CMK (cell line): ENCODE data around the gene PABPN1.

Experiments
- DNase-seq: peaks from one replicate; pipeline ENCODE4 v3.0.0-alpha.2; 2010; ENCODE audit warnings: low read depth

Gene PABPN1

DNA sequence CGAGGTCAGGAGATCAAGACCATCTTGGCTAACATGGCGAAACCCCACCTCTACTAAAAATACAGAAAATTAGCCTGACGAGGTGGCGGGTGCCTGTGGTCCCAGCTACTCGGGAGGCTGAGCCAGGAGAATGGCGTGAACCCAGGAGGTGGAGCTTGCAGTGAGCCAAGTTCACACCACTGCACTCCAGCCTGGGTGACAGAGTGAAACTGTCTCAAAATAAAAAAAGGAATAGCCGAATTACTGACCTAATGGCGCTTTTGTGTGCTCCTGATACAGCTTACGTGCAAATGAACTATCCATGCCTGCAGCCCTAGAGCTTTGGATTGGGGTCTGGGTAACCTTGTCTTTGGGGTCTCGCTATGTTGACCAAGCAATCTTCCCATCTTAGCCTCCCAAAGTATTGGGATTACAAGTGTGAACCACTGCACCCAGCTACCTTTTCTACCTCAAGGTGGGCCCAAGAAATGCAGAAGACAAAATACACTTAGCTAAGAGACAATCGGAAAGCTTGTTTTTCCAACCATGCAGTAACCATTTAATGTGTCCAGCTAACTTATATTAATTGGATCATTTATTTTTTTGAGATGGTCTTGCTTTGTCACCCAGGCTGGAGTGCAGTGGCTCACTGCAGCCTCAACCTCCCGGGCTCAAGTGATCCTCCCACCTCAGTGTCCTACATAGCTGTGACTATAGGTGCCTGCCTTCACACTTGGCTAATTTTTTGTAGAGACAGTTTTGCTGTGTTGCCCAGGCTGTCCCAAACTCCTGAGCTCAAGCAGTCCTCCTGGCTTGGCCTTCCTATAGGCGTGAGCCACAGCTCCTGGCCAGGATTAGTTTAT is 5.5 kb downstream of the PABPN1 start:
- no peak for DNase-seq

- DNase-seq: no peak
These were observed 6.9 kb downstream of the PABPN1 start for GRCh38 chr14:23327947-23328744.

GRCh38 chr14:23335623-23336022 is 14.4 kb downstream of the PABPN1 start:
- no peak for DNase-seq

- DNase-seq: no peak
These were observed 18.4 kb downstream of the PABPN1 start for GRCh38 chr14:23339506-23340268.

DNA sequence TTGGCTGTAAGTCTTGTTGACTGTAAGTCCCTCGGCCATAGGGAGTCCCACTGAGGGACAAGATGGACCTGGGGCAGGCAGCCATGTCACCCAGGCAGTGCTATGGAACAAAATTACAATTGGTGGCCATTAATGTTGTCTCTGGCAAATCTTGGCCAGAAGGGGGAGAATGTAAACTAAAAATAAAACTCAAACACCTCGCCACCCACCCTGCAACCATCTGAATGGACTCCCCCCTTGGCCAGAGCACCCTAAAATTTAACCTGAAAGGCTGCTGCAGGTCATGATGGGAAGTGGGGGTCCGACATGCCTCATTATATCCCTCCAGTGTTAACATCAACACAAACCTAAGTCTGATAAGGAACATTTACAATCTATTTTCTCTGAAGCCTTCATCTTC is 23.2 kb downstream of the PABPN1 start:
- no peak for DNase-seq

GRCh38 chr14:23345987-23346692 is 24.9 kb downstream of the PABPN1 start:
- DNase-seq: no peak

DNA sequence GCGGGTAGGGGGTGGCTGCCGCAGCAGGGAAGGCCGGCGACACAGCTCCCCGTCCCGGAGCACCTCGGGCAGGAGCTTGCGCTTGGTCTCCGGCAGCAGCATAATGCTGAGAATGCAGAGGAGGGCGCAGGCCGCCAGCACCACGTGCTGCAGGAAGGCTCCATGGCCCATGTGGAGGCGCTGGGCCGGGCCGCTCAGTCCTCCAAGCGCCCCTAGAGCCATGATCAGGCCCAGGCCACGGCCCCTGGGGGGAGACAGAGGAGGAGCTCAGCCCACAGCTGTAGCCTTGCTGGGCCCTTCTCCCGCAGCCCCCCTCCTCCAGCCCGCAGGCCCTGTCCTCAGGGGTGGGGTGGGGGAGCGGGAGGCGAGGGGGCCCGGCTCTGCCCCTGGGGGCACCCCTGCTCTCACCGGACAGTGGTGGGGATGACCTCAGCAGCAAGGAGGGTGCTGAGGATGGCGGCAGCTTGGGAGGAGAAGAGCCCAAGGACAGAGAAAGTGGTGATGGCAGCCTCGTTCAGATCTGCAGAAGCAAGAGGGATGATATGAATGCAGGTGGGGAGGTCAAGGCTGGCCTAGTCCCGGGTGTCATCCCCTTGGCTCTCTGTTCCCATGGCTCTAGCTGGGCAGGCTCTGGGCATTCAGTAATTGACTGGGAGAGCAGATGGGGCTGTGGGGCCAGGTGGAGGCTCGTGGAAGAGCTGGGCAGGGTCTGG is 25.6 kb downstream of the PABPN1 start:
- no peak for DNase-seq

- no peak for DNase-seq
These were observed 26.4 kb downstream of the PABPN1 start for GRCh38 chr14:23347406-23348296.

DNA sequence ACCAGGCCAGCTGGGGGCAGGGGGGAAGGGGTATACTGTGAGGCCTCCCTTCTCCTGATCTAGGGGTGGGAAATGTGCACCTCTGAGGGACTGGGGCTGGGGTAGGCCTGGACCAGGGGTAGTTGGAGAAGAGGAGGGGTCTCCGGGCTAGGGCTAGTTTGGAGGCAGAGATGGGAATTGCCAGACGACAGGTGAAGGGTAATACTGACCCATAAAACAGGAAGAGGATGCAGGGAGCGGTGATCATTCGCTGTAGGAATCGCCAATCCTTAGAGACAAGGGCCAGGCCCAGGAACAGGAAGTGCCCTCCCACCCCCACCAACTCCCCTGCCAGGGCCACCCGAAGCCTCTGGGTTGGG is 27.0 kb downstream of the PABPN1 start:
- DNase-seq: no peak

DNA sequence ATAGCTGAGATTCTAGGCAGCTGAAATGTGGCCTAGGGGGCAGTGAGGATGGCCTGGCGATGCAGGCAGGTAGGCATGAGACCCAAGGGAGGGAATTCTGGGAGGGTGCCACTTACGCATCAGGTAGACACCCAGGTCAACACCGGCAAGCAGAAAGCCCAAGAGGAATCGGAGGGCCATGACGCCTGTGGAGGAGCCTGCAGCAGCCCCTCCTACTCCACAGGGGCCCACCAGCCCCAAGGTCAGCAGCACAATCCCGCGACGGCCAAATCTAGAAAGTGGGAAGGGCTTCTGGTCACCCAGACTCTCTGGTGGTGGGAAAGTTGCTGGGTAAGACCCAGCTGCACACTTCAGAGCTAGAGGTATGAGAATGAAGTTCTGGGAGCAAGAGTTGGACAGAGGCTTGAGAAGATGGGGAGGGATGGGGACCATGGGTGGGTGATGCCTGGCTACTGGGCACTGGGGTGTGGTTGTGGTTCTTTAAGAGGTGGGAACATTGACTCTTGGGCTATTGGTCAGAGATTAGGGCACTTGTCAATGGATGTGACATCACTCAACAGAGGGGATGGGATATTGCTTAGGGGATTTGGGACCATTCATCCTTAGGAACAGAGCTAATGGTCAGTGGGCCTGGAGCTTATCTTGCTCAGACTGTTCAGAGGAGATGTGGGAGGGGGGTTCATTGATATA is 28.0 kb downstream of the PABPN1 start:
- DNase-seq: no peak

GRCh38 chr14:23351681-23352505 is 30.6 kb downstream of the PABPN1 start:
- no peak for DNase-seq

DNA sequence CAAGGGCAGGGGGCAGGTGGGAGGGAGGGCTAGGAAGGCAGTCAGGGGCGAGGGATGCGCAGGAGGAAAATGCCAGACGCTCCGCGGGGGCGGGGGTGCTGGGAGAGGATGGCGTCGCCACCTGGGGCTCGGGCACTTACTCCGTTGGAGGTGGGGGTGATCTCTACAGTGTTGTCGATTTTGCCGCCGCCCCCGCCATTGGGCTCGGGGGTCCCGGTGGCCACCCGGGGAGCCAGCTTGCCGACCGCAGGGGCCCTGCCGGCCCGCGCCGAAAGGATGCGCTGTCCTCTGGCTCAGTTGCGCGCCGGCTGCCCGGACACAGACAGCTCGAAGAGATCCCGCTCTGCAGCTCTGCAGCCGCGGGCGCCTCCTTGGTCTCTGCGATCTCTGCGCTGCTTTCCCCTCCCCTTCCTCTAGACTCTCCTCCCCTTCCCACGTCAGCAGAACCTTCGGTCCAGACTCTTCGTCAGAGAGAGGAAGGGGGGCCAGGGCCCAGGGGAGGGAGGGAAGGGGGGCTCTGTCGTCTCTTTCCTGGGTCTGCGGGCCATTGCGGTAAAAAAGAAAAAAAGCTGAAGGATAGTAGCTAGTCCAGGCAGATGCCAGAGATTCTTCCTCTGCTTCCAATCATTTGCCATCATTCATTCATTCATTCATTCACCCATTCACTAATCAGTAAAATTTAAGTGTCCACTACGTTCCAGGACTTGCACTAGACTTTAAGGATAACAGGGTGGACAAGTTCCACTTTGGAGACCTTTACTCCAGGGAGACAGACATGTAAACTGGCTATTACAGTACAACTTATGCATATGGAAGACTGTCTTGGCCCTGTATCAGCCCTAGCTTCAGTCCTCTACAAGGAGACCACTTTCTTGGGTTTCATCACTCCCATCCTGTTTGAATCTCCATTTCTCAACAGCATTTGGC is 31.5 kb downstream of the PABPN1 start, which contains the start of gene SLC22A17:
SLC22A17 (minus strand) TSS at position 382 of the 927 bp plus-strand sequence.
- peak; percentile 45 for DNase-seq

DNA sequence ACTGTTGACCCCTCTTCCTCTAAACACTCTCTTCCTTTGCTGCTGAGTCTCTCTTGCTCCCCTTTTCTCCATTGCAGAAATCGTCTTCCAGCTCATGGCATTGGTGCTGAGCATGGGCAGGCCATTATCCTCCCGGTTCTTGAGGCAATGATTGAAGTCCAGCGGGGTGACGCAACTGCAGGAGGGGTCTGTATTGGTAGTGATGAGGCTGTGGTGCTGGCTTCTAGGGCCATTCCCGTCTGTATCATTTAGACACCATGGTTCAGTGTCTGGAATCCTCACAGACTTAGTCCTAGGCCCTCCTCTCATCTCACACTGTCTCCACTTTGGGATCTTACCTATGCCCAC is 32.1 kb downstream of the PABPN1 start:
- DNase-seq: no peak

DNA sequence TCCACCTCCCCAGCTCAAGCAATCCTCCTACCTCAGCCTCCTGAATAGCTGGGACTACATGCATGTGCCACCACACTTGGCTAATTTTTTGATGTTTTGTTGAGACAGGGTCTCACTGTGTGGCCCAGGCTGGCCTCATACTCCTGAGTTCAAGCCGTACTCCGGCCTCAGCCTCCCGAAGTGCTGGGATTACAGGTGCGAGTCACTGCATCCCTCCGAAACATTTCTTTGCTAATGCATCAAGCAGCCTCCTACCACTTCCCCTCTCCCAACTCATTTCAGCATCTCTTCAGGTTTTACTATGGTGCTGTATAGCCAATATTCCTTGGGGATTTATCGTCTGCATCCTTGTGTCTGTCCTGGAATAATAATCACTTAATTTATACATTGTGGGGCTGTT is 33.7 kb downstream of the PABPN1 start:
- DNase-seq: no peak

GRCh38 chr14:23355871-23356435 is 34.7 kb downstream of the PABPN1 start:
- DNase-seq: no peak

- no peak for DNase-seq
These were observed 35.4 kb downstream of the PABPN1 start for GRCh38 chr14:23356662-23357061.

- no peak for DNase-seq
These were observed 36.0 kb downstream of the PABPN1 start for GRCh38 chr14:23357261-23357660.
